HG02678 (cell line): ENCODE results near the gene GABPB2.

Experiments
- ATAC-seq: cut with Tn5 transposase; IDR thresholded peaks from one replicate; pipeline ENCODE4 v1.9.1; 2021; ENCODE audit warnings: mild to moderate bottlenecking, moderate library complexity; ENCODE audit not compliant: unreplicated experiment

GABPB2 gene

GRCh38 chr1:151131701-151132334, 61.3 kb downstream of the GABPB2 start:
- no peak for ATAC-seq

- no peak for ATAC-seq
Observed at GRCh38 chr1:151132335-151133017, 61.9 kb downstream of the GABPB2 start.

GRCh38 chr1:151133018-151133806, 62.7 kb downstream of the GABPB2 start:
- no peak for ATAC-seq

GRCh38 chr1:151134396-151134795, 63.8 kb downstream of the GABPB2 start:
- ATAC-seq, result no peak

GRCh38 chr1:151134991-151135390, 64.4 kb downstream of the GABPB2 start:
- no peak for ATAC-seq

GRCh38 chr1:151135433-151136385, 65.1 kb downstream of the GABPB2 start:
- ATAC-seq, result no peak

- no peak for ATAC-seq
Observed at GRCh38 chr1:151137789-151138188, 67.2 kb downstream of the GABPB2 start.

GRCh38 chr1:151142411-151143056, 72.0 kb downstream of the GABPB2 start:
- ATAC-seq, result no peak

- no peak for ATAC-seq
Observed at GRCh38 chr1:151143057-151143435, 72.5 kb downstream of the GABPB2 start.

- no peak for ATAC-seq
Observed at GRCh38 chr1:151143986-151144385, 73.4 kb downstream of the GABPB2 start.

- ATAC-seq, result no peak
Observed at GRCh38 chr1:151144474-151145303, 74.1 kb downstream of the GABPB2 start.

- ATAC-seq, result no peak
Observed at GRCh38 chr1:151145304-151146071, 74.9 kb downstream of the GABPB2 start.

- no peak for ATAC-seq
Observed at GRCh38 chr1:151146072-151146411, 75.5 kb downstream of the GABPB2 start.

- peak; percentile 99 for ATAC-seq
Observed at GRCh38 chr1:151146412-151147131, 76.0 kb downstream of the GABPB2 start, which contains the start of gene SEMA6C. Gene SEMA6C, minus strand, starts transcription at chr1:151146631. Its CDS starts 4,010 bp downstream, at chr1:151142621.

- ATAC-seq, result no peak
Observed at GRCh38 chr1:151147132-151147503, 76.6 kb downstream of the GABPB2 start.

- ATAC-seq, result no peak
Observed at GRCh38 chr1:151147665-151148064, 77.1 kb downstream of the GABPB2 start.

GRCh38 chr1:151156515-151156819, 85.9 kb downstream of the GABPB2 start, which contains the start of gene TNFAIP8L2:
Gene TNFAIP8L2, plus strand, starts transcription at chr1:151156649. Its CDS starts 2,049 bp downstream, at chr1:151158698.
- peak; percentile 75 for ATAC-seq

GRCh38 chr1:151157067-151157531, 86.5 kb downstream of the GABPB2 start:
- ATAC-seq, result no peak
